Measurements from ENCODE around the gene NPC1.

- no peak for TF ChIP-seq ZNF512 (CRISPR knock-in tag; IDR thresholded peaks at IDR 0.05; ENCODE audit: borderline replicate concordance)
- TF ChIP-seq NR2C2 (CRISPR knock-in tag; IDR thresholded peaks at IDR 0.05) = no peak
- TF ChIP-seq ZBTB21 (CRISPR knock-in tag; IDR thresholded peaks at IDR 0.05; ENCODE audit: borderline replicate concordance) = no peak
Measured at GRCh38 chr18:23588836-23589560, 2.7 kb upstream of the NPC1 start.
